OCI-LY7 (cell line): ENCODE data around the gene SLC8A1. TPM values are rescaled to one million over a fixed set of nuclear protein-coding genes. Genes with fewer than 3 reads are reported as not detected.

Experiments used
- BruUV-seq: library from RNA; stranded (reverse); fragments of 400-500 nt; replicated peaks from 2 replicates; lab custom pipeline; 2021; lab: Mats Ljungman, UMichigan
- CTCF ChIA-PET: fragments of 300-600 bp; sonication (Branson Sonifier 250); formaldehyde crosslinking; loops from one replicate; lab custom pipeline; 2022; ENCODE audit warnings: antibody characterized with exemption; ENCODE audit not compliant: unreplicated experiment; lab: Charles Lee
- POLR2A ChIA-PET: fragments of 300-600 bp; sonication (Branson Sonifier 250); formaldehyde crosslinking; loops from one replicate; lab custom pipeline; 2022; ENCODE audit warnings: antibody characterized with exemption; lab: Charles Lee
- DNase-seq: peaks from one replicate; pipeline ENCODE4 v3.0.0-alpha.2; 2015; ENCODE audit warnings: low spot score
- H2AFZ ChIP-seq: fragments of 200-600 bp; sonication (generic), shearing (Covaris generic); 2 replicates; pipeline ENCODE4 v1.6.1; 2014; ENCODE audit warnings: mild to moderate bottlenecking, antibody characterized with exemption, low read length, moderate library complexity
- H3K27ac ChIP-seq: fragments of 200-600 bp; sonication (generic); 2 replicates; pipeline ENCODE4 v1.5.1; 2014; ENCODE audit warnings: mixed run types, low read depth, mild to moderate bottlenecking, moderate library complexity, low read length, inconsistent platforms; ENCODE audit not compliant: poor library complexity, severe bottlenecking
- H3K36me3 ChIP-seq: fragments of 200-600 bp; sonication (generic); 2 replicates; pipeline ENCODE4 v1.6.1; 2014; ENCODE audit warnings: mild to moderate bottlenecking, antibody characterized with exemption, low read length, moderate library complexity, mixed read lengths; ENCODE audit not compliant: insufficient read depth
- H3K4me1 ChIP-seq: fragments of 200-600 bp; sonication (generic); 2 replicates; pipeline ENCODE4 v1.5.1; 2014; ENCODE audit warnings: mild to moderate bottlenecking, low read length; ENCODE audit not compliant: insufficient read depth, poor library complexity, severe bottlenecking
- H3K4me2 ChIP-seq: fragments of 200-600 bp; sonication (generic); 2 replicates; pipeline ENCODE4 v1.6.1; 2014; ENCODE audit warnings: mild to moderate bottlenecking, low read length
- H3K4me3 ChIP-seq: fragments of 200-600 bp; sonication (generic); 2 replicates; pipeline ENCODE4 v1.5.1; 2014; ENCODE audit warnings: mild to moderate bottlenecking, low read depth, low read length; ENCODE audit not compliant: poor library complexity, severe bottlenecking
- H3K79me2 ChIP-seq: fragments of 200-600 bp; sonication (generic); 2 replicates; pipeline ENCODE4 v1.6.1; 2016; ENCODE audit warnings: low read depth, mild to moderate bottlenecking, low read length, moderate library complexity, mixed read lengths; ENCODE audit not compliant: insufficient read depth
- H3K9me2 ChIP-seq: fragments of 200-600 bp; sonication (generic); 2 replicates; pipeline ENCODE4 v1.6.1; 2016; ENCODE audit warnings: mild to moderate bottlenecking, low read length, mixed read lengths; ENCODE audit not compliant: insufficient read depth
- H3K9me3 ChIP-seq: fragments of 200-600 bp; sonication (generic); 2 replicates; pipeline ENCODE4 v1.6.1; 2014; ENCODE audit warnings: mild to moderate bottlenecking, mixed run types, low read length, mixed read lengths
- H4K20me1 ChIP-seq: fragments of 200-600 bp; sonication (generic); 2 replicates; pipeline ENCODE4 v1.6.1; 2014; ENCODE audit warnings: mild to moderate bottlenecking, antibody characterized with exemption, low read length, moderate library complexity, mixed read lengths; ENCODE audit not compliant: insufficient read depth
- CTCF ChIP-seq: fragments of 200-600 bp; sonication (generic); conservative IDR thresholded peaks from 2 replicates; pipeline ENCODE4 v1.5.1; 2014; ENCODE audit warnings: mild to moderate bottlenecking, antibody characterized with exemption, low read length, moderate library complexity, mixed read lengths
- EZH2phosphoT487 ChIP-seq: fragments of 200-600 bp; sonication (generic); IDR thresholded peaks from 2 replicates; pipeline ENCODE4 v1.6.1; 2018; ENCODE audit warnings: low read depth, borderline replicate concordance, mild to moderate bottlenecking, mixed run types, antibody characterized with exemption, low read length, moderate library complexity, mixed read lengths
- intact Hi-C: fragments of 100-400 bp; cut with micrococcal nuclease; formaldehyde crosslinking; loops from one replicate; pipeline ENCODE4 v1.10.0; 2022; ENCODE audit not compliant: unreplicated experiment
- total RNA-seq, 2 experiments: library from RNA; depleted of rRNA in 1 of 2; stranded (reverse); fragments of >200 nt in 1 of 2; shearing (Covaris generic) in 1 of 2; gene quantifications; 2 replicates each; pipeline ENCODE4 v1.2.3, GENCODE V29; 2014 to 2022

Gene SLC8A1
- total RNA-seq, 2 experiments from 2014 or later, result 3.6 to 7.3 TPM

DNA sequence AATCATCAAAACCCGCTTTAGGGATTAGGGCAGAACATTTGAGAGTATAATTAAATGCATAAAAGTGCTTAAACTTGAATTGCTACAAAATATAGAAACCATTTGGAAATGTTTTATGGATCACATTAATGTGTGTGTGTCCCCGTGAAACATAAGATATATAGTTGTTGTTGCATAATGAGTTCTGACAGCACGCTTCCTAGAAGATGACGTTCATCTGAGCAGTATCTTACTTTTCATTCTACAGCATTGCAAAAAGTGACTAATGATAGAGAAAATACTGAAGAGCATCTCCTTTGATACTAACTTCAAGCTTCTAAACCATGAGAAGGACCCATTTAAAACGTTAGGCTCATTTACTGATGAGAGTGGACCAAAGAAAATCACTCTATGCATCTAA, 63.7 kb downstream of the SLC8A1 start:
- Histone ChIP-seq H3K9me2 (no peaks in the 10 kb centered on the region), H2AFZ (no peak overlapping the region), H3K36me3 (no peaks in the 10 kb centered on the region), H3K79me2 (no peaks in the 10 kb centered on the region), H3K4me3 (no peak overlapping the region), H4K20me1 (no peaks in the 10 kb centered on the region), H3K4me1 (no peaks in the 10 kb centered on the region), H3K27ac (no peak overlapping the region), H3K4me2 (no peak overlapping the region), H3K9me3 (0 out of 2 replicates have a peak, but pooled peaks cover under 1% of the 10 kb centered on the region)
- ChIA-PET POLR2A (interaction anchor here (0.7 to 1.0 kb wide), 3 partner anchors 9 to 478 kb away, joined by 3 to 6 read pairs (median 4); no protein-coding TSS in a partner anchor), CTCF (no interaction called here)
- BruUV-seq, result no TSS peak
- no peak for DNase-seq
- no peak for TF ChIP-seq EZH2phosphoT487
- no peak for TF ChIP-seq CTCF
- intact Hi-C loops, result no loop called here

GRCh38 chr2:40386177-40386576, 65.7 kb downstream of the SLC8A1 start:
- H3K27ac ChIP-seq, result no peak overlapping the region

More at GRCh38 chr2:40386177-40386576, 65.7 kb downstream of the SLC8A1 start:
- POLR2A ChIA-PET, result interaction anchor here (0.7 kb wide), 1 partner anchor 643 kb away, joined by 3 read pairs; no protein-coding TSS in a partner anchor
- no peak overlapping the region for H3K4me3 ChIP-seq
- no peaks in the 10 kb centered on the region for H3K4me1 ChIP-seq
- no peaks in the 10 kb centered on the region for H3K9me2 ChIP-seq
- TF ChIP-seq CTCF (no peak), EZH2phosphoT487 (no peak)
- intact Hi-C loops, result no loop called here
- DNase-seq, result no peak
- H3K4me2 ChIP-seq, result no peak overlapping the region
- H4K20me1 ChIP-seq, result no peaks in the 10 kb centered on the region
- H3K36me3 ChIP-seq, result no peaks in the 10 kb centered on the region; the same call in 1 of the 2 replicates
- H3K79me2 ChIP-seq, result no peaks in the 10 kb centered on the region
- H3K9me3 ChIP-seq, result peaks cover 18% of the 10 kb centered on the region
- H2AFZ ChIP-seq, result no peak overlapping the region
- CTCF ChIA-PET, result no interaction called here
- no TSS peak for BruUV-seq
